ENCODE measurements around the gene B3GALT4.
"Not testable (repeated sequence)": the region's sequence is repeated elsewhere in the genome, so short reads cannot be mapped to it uniquely, and the experiment has no call there.

Gene B3GALT4, protein sequence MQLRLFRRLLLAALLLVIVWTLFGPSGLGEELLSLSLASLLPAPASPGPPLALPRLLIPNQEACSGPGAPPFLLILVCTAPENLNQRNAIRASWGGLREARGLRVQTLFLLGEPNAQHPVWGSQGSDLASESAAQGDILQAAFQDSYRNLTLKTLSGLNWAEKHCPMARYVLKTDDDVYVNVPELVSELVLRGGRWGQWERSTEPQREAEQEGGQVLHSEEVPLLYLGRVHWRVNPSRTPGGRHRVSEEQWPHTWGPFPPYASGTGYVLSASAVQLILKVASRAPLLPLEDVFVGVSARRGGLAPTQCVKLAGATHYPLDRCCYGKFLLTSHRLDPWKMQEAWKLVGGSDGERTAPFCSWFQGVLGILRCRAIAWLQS

DNA sequence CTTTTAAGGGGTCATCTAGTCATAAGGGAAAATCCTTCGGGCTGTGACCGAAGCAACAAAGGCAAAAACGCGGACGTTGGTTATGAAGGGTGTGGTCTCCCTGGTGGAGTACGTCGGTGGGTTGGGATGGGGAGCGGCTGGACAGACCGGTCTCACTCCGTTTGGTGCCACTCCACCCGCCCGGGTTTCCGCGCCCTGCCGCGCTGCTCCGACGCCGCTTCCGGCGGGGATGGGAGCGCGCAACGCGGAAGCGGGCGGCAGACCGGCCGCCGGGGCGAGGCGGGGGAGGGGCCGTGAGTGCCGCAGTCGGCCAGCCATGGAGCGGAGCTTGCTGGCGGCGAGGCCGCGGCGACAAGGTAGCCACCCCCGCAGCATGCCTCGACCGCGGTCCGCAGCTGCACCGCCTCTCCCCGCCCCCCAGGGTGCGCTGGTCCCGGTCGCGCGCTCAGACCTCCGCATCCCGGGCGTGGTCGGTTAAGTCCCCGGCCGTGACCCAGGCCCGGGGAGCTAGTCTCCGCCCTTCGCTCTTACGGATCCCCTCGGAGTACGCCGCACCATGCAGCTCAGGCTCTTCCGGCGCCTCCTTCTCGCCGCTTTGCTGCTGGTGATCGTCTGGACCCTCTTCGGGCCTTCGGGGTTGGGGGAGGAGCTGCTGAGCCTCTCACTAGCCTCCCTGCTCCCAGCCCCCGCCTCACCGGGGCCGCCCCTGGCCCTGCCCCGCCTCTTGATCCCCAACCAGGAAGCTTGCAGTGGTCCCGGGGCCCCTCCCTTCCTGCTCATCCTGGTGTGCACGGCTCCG, at the start of gene B3GALT4:
B3GALT4 (plus strand) TSS at position 260 of the 799 bp plus-strand sequence; CDS start at position 557, 297 bp downstream.
- DNase-seq: no peak

DNA sequence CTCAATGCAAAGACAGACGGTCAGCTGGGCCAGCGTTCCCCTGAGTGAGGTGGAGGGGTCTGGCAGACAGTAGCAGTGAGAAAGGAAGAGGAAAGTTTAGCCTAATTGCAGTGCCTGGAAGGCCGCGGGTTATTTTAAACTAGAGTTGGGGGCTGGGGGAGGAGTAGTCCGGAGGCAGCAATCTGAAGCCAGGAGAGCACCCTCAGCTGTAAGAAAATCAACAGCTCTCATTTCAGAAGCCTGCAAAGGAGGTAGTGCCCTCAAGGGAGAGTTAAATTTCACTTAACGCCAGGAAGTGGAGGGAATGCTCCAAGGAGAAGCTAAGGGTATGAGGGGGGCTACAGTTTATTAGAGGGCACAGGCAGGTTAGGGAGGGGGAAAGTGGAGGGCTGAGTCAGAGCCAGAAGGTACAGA, 41.7 kb upstream of the B3GALT4 start:
- DNase-seq: peak; percentile 90

DNA sequence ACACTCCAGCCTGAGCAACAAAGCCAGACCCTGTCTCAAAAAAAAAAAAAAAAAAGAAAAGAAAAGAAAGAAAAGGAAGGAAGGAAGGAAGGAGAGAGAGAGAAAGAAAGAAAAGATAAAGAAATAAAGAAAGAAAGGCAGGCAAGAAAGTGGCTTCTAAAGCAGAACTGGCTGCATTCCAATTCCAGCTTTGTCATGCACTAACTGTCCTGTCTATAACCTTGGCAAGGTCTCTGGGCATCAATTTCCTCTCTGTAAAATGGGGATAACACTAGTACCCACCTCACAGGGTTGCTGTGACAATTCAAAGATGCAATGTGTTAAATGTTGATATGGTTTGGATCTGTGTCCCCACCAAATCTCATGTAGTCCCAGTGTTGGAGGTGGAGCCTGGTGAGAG, 40.6 kb upstream of the B3GALT4 start:
- DNase-seq: no peak

DNA sequence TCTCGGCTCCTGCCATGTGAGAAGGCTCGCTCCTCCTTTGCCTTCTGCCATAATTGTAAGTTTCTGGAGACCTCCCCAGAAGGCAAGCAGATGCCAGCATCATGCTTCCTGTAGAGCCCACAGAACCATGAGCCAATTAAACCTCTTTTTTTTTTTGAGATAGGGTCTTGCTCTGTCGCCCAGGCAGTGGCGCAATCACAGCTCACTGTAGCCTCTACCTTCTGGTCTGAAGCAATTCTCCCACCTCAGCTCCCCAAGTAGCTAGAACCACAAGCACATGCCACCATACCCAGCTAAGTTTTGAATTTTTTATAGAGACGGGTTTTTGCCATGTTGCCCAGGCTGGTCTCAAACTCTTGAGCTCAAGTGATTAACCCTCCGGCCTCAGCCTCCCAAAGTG, 40.1 kb upstream of the B3GALT4 start:
- no peak for DNase-seq

DNA sequence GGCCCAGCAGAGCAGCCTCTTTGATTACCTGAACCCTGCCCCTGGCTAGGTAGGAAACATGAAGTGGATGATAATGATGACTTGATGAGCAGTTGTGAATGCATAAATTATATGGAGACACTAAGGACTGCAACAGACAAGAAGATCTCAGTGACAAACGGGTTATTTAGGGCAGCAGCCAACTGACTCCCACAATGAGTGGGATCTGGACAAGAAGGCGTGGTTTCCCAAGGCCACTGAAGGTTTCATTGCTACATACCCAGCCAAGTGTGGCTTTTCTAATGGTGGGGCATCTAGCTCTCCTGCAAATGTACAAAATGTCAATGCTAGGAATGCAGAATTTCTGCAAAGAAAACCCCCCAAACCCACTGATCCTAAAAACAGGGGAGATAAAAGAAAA, 39.2 kb upstream of the B3GALT4 start:
- no peak for DNase-seq

DNA sequence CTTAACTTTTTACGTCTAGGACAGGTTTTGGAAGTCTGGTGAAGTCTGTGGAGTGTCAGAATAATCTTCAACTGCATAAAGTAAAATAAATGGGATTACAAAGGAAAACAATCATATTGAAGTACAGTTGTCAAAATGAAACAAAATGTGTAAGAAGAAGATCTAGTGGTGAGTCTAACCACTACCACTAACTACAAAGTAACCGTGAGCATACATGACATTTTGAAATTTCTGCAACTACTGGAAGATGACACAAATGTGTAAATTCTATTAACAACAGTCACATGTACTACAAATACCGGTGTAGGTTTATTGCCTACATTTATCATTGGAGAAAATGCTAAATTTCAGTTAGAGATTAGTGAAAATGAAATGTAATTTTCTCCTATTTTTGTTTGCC, 35.0 kb upstream of the B3GALT4 start:
- DNase-seq: no peak

DNA sequence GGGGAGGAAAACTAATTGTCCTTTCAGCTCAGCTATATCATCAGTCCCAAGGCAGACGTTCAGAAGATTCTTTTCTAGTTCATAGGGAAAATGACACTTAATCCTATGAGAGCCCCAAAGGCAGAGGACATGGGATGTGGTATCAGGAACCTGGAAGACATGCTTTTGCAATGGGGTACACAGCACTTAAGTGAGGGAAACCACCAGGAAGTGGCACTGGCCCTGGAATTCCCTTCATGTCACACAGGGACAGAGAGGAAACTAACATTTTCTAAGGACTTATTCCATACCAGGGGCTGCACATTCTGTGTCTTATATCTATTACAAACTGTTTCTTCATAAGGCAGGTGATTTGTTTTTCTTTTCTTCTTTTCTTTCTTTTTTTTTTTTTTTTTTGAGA, 33.4 kb upstream of the B3GALT4 start:
- DNase-seq: no peak

DNA sequence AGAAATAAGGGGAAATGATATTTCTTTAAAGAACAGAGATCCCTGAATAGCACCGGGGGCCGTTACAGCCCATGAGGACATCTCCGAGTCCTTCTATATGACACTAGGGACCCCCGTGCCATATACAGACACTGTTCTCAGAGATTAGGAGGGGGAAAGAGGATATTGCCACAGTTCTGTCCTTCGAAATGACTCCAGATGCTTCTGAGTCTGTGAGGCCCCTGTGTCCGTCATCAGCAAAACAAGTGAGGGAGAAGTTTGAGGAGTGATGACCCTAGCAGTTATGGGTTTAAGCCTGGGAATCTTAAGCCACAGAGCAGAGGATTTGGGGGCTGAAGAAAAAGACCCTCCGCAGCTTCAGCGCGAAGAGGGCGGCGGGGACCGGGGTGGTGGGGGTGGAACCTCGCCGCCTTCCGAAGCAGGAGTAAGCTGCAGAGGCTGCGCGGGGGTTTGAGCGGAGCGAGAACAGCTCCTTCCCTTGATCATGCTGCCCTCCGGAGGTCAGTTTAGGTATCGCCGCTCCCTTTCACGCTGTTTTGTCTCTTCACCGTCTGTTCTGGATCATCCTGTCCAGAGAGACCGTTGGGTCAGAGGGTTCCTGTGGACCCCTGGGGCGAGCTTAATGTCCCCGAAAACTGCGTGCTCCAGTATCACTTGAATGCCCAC, 28.8 kb upstream of the B3GALT4 start:
- peak; percentile 83 for DNase-seq

DNA sequence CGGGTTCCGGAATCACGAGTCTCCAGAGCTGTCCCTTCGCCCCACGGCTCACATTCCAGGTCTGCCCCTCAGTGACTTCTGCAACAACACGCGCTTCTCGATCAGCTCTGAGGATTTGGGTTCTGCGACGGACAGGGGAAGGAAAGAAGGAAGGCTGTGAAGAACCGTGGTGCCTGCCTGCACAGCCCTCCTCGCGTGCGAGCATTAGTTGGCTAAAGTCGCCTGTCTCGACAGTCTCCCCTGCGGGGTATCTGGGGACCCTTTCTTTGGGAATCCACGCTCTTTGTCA, 28.3 kb upstream of the B3GALT4 start:
- DNase-seq: peak; percentile 51

DNA sequence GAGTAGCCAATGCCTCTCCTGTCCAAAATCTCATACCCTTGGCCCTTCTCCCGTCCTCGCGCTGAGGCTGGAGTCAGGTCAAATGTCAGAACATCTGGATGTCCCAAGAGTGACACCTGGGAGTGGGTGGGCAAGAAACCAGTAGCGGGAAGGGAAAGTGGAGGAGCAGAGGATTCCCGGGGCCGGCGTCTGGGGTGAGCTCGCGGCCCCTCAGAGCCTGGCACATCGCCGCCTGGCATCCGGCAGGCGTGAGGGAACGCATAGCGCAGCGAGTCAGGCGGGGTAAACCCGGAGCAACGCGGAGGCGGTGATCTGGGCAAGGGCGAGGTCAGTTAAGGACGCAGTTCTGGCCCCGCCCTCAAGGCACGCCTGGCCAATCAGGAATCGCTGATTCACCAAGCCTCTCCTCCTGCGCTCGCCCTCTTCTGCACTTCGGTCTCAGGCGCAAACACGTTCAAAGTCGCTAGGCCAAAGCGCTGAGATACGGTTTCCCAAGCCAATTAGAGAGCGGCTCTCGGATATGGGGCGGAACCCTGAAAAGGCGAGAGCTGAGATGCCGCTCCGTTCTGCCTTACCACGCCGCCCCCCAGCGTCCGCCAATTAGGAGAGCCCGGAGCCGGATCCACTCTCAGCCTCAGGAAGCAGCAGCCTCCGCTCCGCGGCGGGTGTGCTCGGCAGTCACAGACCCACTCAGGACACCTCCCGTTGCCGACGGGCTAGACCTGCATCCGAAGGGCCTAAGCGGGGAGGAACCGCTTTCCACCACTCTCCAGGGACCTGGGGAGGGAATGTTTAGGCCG, 27.8 kb upstream of the B3GALT4 start:
- peak; percentile 98 for DNase-seq

DNA sequence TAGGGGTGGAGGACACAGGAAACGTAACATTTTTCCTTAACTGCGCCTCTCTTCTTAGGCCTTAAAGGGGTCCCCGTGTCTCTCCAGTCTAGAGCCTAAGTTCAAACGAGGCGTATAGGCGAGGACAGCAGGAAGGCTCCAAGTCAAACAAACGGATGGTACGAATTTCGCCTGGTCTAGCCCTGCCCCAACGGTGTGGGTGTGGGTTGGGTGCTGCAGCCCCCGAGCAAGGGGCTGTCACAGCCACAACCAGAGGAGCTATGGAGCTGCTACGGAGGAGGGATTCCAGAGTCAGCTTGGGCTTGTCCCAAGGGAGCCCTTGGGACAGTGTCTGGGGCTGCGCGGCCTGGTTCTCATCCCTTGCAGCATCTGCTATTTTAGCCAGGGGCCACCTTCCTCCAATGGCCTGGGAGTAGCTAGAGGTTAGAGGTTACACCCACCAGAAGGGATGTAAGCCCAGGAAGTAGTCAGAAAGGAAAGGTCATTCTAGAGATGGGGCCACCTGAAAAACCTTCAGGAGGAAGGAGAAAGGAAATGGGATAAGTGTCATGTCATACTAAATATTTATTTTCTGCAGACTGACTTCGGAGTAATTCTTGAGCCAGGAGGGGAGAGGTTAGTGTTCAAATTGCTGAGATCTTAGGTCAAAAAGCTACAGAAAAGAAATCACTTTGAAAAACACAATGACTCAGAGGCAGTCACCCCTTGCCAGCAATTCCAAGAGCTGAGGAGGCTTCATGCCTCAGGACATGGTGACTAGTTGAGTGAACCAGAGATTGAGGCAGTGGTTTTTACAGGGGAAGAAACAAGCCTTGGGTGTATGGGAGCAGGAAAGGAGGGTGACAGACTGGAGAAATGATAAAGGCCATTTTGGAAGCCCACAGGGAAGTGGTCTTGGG, 26.9 kb upstream of the B3GALT4 start:
- DNase-seq: no peak

DNA sequence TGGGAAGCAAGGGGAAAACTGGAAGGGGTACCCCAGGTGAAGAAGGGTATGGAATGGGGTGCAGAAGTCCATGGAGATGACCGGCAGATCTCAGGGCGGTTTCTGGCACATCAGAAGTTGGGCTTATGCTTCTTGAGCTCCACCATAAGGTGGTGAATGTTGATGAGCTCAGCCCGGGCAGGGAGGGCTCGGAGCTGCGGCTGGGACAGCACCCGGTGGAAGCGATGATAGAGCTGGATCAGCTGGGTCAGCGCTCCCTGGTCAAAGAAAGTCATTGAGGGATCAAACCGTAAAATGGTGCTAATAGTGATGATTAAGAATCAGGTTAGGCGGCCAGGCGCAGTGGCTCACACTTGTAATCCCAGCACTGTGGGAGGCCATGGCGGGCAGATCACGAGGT, 26.2 kb upstream of the B3GALT4 start:
- no peak for DNase-seq

DNA sequence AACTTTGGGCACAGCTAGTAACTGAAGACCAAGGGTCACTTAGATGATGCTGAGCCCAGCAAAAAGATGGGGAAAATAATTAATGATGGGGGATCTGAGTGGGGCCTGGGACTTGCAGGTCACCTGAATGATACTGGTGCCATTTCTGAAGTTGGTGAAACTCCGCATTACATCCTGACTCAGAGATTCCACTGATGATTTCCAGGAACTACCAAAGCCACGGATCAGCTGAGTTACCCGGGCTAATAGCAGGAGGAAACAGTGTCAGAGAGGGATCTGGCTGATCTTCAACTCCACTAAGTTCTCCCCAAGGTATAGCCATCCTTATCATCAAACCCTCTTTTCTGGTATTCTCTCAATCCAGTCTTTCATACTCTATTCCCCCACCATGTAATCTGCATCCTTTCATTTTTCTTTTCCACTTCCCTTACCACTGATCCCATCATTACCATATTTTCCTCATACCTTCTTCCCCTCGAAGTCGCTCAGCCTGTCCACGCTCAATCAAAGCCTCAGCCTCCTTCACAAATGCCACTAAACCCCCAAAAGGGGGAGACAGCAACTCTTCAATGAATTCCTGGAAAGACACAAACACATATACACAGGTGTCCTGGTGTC, 25.4 kb upstream of the B3GALT4 start:
- no peak for DNase-seq

DNA sequence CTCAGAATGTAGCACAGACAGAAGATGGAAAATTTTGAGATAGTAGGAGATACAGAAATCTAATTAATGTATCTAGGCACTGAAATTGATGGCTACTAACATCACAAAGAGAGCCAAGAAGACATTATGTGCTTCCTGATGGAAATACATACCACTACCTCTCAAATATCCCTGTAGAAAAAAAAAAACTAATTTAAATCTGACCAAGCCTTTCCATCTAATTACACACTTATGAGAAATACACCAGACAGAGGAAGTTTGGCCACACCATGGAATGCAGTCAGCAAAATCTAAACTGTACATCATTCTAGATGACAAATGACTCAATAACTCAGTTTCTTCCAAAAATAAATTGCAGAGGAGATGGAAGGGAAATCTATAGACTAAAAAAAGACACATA, 24.2 kb upstream of the B3GALT4 start:
- no peak for DNase-seq

DNA sequence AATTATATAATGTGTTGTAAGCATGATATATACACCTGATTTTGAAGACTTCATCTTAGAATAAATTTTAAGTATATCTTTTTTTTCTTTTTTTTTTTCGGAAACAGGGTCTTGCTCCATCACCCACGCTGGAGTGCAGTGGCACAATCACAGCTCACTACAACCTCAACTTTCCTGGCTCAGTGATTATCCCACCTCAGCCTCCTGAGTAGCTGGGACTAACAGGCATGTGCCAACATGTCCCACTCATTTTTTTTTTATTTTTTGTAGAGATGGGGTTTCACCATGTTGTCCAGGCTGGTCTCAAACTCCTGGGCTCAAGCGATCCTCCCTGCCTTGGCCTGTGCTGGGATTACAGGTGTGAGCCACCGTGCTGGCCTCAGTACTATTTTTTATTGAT, 22.3 kb upstream of the B3GALT4 start:
- DNase-seq: no peak

DNA sequence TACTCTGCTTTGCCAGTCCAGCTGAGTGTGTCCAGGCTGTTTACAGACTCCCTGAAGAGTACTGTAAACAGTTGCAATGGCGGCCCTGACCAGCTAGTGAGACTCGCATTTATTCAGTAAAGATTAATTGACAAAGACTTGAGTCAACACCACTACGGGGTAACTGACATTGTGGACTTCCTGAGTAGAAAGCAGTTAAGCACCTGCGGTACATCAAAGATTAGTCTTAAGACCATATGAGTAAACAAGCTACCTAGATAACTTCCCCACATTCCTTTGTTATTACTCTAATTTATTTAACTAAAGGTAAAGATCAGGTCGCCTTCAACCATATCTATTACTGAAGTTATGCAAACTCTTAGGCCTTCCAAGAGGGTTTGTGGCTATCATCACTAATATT, 17.9 kb upstream of the B3GALT4 start:
- no peak for DNase-seq

DNA sequence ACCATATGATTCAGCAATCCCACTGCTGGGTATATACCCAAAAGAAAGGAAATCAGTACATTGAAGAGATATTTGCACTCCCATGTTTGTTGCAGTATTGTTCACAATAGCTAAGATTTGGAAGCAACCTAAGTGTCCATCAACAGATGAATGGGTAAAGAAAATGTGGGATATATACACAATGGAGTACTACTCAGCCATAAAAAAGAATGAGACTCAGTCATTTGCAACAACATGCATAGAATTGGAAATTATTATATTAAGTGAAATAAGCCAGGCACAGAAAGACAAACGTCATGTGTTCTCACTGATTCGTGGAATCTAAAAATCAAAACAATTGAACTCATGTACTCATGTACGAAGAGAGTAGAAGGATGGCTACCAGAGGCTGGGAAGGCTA, 14.4 kb upstream of the B3GALT4 start:
- DNase-seq: not testable (repeated sequence)

DNA sequence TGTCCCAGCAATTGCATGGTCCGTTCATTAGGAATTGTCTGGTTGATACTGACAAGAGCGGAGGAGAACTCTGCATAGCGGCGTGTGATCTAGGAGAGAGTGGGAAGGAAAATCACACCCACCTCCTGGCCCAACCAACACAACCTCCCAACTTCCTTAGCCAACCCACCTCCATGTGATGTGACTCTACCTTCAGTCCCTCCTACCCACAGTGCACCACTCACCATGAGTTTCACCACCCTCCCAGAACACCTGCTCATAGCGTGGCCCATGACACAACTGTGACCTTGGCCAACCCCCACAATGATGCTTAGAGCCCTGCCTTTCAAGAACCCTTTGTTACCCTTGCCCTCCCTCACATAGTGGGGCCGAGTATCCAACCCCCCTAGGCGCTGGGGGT, 12.9 kb upstream of the B3GALT4 start:
- DNase-seq: no peak

DNA sequence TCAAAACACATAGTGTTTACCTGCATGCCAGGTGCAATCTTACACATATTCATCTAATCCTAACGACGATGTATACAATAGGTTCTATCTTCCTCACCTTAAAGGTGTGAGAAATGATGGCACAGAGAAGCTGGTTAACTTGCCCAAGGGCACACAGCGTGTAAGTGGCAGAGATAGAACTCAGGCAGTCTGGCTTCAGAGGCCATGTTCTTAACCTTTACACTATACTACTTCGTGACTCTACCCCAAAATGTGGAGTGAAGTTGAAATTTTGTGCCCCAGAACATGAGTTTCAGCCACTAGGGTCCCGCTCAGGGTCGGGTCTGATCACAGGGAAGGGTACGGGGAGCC, 5.8 kb upstream of the B3GALT4 start:
- DNase-seq: peak; percentile 51

DNA sequence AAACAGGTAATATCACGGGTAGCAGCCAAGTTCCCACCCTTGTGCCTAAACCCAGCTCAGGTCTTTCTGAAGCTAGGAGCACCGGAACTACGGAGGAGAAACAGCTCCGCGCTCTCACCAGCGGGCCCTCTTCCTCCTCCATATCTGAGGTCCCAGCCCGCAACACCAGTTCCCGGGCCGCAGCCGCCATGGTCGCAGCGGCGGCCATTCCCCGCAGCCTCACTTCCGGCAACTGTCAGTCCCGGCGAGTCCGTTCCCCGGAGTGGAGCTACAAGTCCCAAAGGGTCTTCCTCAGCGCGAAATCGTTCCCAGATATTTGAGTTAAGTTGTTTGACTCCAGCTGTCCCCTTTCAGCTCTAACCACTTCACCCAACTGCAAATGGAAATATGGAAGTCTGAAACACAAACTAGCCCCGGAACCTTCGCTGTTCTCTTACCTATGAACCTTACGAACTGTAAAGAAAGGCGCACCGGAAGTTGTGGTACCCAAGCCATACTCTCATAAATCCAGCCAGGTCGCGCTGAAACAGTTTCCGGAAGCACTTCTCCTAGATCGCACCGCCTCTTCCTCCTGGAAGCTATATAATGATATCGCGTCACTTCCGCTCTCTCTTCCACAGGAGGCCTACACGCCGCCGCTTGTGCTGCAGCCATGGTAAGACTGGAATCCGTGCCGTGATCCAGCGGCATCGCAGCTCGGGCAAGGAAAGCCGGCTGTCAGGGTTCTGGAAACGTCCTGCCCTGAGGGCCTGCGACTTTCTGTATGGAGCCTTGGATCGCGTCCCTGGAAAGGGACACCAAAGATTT, 5.3 kb upstream of the B3GALT4 start, which contains the start of the genes RPS18 and VPS52:
RPS18 (plus strand) TSS at position 608 of the 807 bp plus-strand sequence; CDS start at position 653, 45 bp downstream.
VPS52 (minus strand) TSS at position 409 of the 807 bp plus-strand sequence; CDS start at position 208, 201 bp downstream.
- peak; percentile 97 for DNase-seq
